H1 (cell line): ENCODE results near the gene TSEN2. TPM values are rescaled to one million over a fixed set of nuclear protein-coding genes. Genes with fewer than 3 reads are reported as not detected.

Experiments used
- JUND ChIP-seq: IDR thresholded peaks from 2 replicates; pipeline ENCODE4 v1.6.1; 2011; ENCODE audit warnings: mild to moderate bottlenecking, improper control_type of control experiment, low read length
- SRF ChIP-seq: IDR thresholded peaks from 2 replicates; pipeline ENCODE4 v1.6.1; 2011; ENCODE audit warnings: mild to moderate bottlenecking, low read depth, low read length, moderate library complexity
- ZNF274 ChIP-seq: IDR thresholded peaks from 2 replicates; pipeline ENCODE4 v1.7.0; 2012; ENCODE audit warnings: low read length, borderline replicate concordance; ENCODE audit errors: extremely low read depth
- polyA plus RNA-seq, 7 experiments: library from polyadenylated mRNA; depleted of rRNA in 3 of 7; stranded (reverse) in 5 of 7; unstranded in 2 of 7; fragments of >200 nt in 5 of 7; fragments of 200-250 nt in 2 of 7; gene quantifications; 1 replicate in 5 of 7; 2 replicates in 1 of 7; 4 replicates in 1 of 7; pipeline versions ENCODE4 v1.2.1 to v1.2.3, GENCODE V29; 2011 to 2013; ENCODE audit warnings: missing spikeins in 2 of 7, mixed read lengths in 2 of 7
- total RNA-seq: library from RNA; stranded (reverse); fragmentation: NEBNext Ultra II Directional; extraction: Animal tissue kit (Norgen Biotek cat#: 25700); gene quantifications from 2 replicates; pipeline ENCODE4 v1.2.1, GENCODE V29; 2021
- TF ChIP-seq, protein P1 (sequence below): IDR thresholded peaks from 2 replicates; pipeline ENCODE4 v1.6.1; 2012; ENCODE audit warnings: inconsistent platforms

The TSEN2 gene
- total and polyA plus RNA-seq, 2 of the 8 experiments (the other 6 are each of a cell fraction or from before 2014, with no cell fraction given): 16.1 to 22.4 TPM

DNA sequence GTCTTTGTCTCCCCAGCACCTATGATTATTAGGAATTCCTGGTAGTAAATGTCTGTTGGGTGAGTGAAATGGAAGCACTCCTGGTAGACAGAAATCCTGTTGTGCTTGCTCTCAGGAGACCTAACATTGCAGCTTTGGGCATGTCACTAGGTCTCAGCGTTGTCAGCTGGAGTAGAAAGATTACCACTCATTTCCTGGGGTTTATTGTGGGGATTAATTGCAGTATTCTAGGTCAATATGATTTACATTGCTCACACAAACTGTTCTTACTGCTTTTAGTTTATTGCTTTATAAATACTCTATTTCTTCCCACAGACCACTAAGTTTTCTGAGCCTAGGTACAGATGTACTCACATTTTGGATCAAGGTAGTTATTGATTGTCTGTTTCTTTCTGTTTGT, 5.1 kb downstream of the TSEN2 start (continued):
- TF ChIP-seq JUND (no peak), SRF (no peak), ZNF274 (no peak)
- TF ChIP-seq, protein P1, sequence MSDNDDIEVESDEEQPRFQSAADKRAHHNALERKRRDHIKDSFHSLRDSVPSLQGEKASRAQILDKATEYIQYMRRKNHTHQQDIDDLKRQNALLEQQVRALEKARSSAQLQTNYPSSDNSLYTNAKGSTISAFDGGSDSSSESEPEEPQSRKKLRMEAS: no peak
